Measurements from ENCODE around the gene DNAH5.

- TF ChIP-seq CTCF (IDR thresholded peaks at IDR 0.05) = no peak
- TF ChIP-seq POLR2A (IDR thresholded peaks at IDR 0.05) = no peak
These were observed 245.6 kb downstream of the DNAH5 start for GRCh38 chr5:13698885-13699284.
